H1 (cell line): Measurements from ENCODE around the gene SLC2A2. TPM values are rescaled to one million over a fixed set of nuclear protein-coding genes. Genes with fewer than 3 reads are reported as not detected.

Experiments used
- TCF12 ChIP-seq: IDR thresholded peaks from 2 replicates; pipeline ENCODE4 v1.6.1; 2011; ENCODE audit warnings: low read depth, mild to moderate bottlenecking, low read length
- polyA plus RNA-seq, 7 experiments: library from polyadenylated mRNA; depleted of rRNA in 3 of 7; stranded (reverse) in 5 of 7; unstranded in 2 of 7; fragments of >200 nt in 5 of 7; fragments of 200-250 nt in 2 of 7; gene quantifications; 1 replicate in 5 of 7; 2 replicates in 1 of 7; 4 replicates in 1 of 7; pipeline versions ENCODE4 v1.2.1 to v1.2.3, GENCODE V29; 2011 to 2013; ENCODE audit warnings: missing spikeins in 2 of 7, mixed read lengths in 2 of 7
- total RNA-seq: library from RNA; stranded (reverse); fragmentation: NEBNext Ultra II Directional; extraction: Animal tissue kit (Norgen Biotek cat#: 25700); gene quantifications from 2 replicates; pipeline ENCODE4 v1.2.1, GENCODE V29; 2021
- TF ChIP-seq, protein P1 (sequence below): fragments of 300-600 bp; sonication (generic); IDR thresholded peaks from 2 replicates; pipeline ENCODE4 v1.7.1; 2012; ENCODE audit warnings: low read length, moderate library complexity, mild to moderate bottlenecking, inconsistent platforms; ENCODE audit not compliant: insufficient replicate concordance

The SLC2A2 gene
- total and polyA plus RNA-seq, 2 of the 8 experiments (the other 6 are each of a cell fraction or from before 2014, with no cell fraction given): not detected

GRCh38 chr3:170989100-170989648 lies 37.3 kb downstream of the SLC2A2 start (continued):
- TF ChIP-seq, protein P1, sequence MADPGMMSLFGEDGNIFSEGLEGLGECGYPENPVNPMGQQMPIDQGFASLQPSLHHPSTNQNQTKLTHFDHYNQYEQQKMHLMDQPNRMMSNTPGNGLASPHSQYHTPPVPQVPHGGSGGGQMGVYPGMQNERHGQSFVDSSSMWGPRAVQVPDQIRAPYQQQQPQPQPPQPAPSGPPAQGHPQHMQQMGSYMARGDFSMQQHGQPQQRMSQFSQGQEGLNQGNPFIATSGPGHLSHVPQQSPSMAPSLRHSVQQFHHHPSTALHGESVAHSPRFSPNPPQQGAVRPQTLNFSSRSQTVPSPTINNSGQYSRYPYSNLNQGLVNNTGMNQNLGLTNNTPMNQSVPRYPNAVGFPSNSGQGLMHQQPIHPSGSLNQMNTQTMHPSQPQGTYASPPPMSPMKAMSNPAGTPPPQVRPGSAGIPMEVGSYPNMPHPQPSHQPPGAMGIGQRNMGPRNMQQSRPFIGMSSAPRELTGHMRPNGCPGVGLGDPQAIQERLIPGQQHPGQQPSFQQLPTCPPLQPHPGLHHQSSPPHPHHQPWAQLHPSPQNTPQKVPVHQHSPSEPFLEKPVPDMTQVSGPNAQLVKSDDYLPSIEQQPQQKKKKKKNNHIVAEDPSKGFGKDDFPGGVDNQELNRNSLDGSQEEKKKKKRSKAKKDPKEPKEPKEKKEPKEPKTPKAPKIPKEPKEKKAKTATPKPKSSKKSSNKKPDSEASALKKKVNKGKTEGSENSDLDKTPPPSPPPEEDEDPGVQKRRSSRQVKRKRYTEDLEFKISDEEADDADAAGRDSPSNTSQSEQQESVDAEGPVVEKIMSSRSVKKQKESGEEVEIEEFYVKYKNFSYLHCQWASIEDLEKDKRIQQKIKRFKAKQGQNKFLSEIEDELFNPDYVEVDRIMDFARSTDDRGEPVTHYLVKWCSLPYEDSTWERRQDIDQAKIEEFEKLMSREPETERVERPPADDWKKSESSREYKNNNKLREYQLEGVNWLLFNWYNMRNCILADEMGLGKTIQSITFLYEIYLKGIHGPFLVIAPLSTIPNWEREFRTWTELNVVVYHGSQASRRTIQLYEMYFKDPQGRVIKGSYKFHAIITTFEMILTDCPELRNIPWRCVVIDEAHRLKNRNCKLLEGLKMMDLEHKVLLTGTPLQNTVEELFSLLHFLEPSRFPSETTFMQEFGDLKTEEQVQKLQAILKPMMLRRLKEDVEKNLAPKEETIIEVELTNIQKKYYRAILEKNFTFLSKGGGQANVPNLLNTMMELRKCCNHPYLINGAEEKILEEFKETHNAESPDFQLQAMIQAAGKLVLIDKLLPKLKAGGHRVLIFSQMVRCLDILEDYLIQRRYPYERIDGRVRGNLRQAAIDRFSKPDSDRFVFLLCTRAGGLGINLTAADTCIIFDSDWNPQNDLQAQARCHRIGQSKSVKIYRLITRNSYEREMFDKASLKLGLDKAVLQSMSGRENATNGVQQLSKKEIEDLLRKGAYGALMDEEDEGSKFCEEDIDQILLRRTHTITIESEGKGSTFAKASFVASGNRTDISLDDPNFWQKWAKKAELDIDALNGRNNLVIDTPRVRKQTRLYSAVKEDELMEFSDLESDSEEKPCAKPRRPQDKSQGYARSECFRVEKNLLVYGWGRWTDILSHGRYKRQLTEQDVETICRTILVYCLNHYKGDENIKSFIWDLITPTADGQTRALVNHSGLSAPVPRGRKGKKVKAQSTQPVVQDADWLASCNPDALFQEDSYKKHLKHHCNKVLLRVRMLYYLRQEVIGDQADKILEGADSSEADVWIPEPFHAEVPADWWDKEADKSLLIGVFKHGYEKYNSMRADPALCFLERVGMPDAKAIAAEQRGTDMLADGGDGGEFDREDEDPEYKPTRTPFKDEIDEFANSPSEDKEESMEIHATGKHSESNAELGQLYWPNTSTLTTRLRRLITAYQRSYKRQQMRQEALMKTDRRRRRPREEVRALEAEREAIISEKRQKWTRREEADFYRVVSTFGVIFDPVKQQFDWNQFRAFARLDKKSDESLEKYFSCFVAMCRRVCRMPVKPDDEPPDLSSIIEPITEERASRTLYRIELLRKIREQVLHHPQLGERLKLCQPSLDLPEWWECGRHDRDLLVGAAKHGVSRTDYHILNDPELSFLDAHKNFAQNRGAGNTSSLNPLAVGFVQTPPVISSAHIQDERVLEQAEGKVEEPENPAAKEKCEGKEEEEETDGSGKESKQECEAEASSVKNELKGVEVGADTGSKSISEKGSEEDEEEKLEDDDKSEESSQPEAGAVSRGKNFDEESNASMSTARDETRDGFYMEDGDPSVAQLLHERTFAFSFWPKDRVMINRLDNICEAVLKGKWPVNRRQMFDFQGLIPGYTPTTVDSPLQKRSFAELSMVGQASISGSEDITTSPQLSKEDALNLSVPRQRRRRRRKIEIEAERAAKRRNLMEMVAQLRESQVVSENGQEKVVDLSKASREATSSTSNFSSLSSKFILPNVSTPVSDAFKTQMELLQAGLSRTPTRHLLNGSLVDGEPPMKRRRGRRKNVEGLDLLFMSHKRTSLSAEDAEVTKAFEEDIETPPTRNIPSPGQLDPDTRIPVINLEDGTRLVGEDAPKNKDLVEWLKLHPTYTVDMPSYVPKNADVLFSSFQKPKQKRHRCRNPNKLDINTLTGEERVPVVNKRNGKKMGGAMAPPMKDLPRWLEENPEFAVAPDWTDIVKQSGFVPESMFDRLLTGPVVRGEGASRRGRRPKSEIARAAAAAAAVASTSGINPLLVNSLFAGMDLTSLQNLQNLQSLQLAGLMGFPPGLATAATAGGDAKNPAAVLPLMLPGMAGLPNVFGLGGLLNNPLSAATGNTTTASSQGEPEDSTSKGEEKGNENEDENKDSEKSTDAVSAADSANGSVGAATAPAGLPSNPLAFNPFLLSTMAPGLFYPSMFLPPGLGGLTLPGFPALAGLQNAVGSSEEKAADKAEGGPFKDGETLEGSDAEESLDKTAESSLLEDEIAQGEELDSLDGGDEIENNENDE: no peak
- TF ChIP-seq TCF12: no peak
